BJ (cell line): ENCODE results near the gene DPY19L1. TPM values are rescaled to one million over a fixed set of nuclear protein-coding genes. Genes with fewer than 3 reads are reported as not detected.

Experiments
- CTCF ChIA-PET: fragments of 350-600 bp; formaldehyde crosslinking; extraction: SDS; loops from one replicate; lab custom pipeline; 2021; ENCODE audit warnings: antibody characterized with exemption, inconsistent platforms; lab: Yijun Ruan, JAX
- POLR2A ChIA-PET: fragments of 300-600 bp; sonication (Branson Sonifier 250); formaldehyde crosslinking; extraction: SDS; loops from one replicate; lab custom pipeline; 2021; ENCODE audit warnings: antibody characterized with exemption; lab: Charles Lee
- DNase-seq: peaks from one replicate; pipeline ENCODE4 v3.0.0-alpha.2; 2011; ENCODE audit warnings: low read depth
- H3K27me3 ChIP-seq: 2 replicates; pipeline ENCODE4 v1.6.0; 2011; ENCODE audit warnings: low read length; ENCODE audit not compliant: control insufficient read depth, insufficient read depth
- H3K36me3 ChIP-seq: 2 replicates; pipeline ENCODE4 v1.5.1; 2011; ENCODE audit warnings: low read length; ENCODE audit not compliant: control insufficient read depth, insufficient read depth
- H3K4me3 ChIP-seq: 2 replicates; pipeline ENCODE4 v1.5.1; 2011; ENCODE audit warnings: low read depth, mild to moderate bottlenecking, control low read depth, low read length
- polyA plus RNA-seq: library from polyadenylated mRNA; depleted of rRNA; stranded (reverse); fragments of >200 nt; gene quantifications from 2 replicates; pipeline ENCODE4 v1.2.3, GENCODE V29; 2011
- TF ChIP-seq, protein P1 (sequence below): IDR thresholded peaks from 2 replicates; pipeline ENCODE4 v1.5.1; 2011; ENCODE audit warnings: low read depth, mild to moderate bottlenecking, control low read depth, inconsistent platforms, low read length, moderate library complexity; ENCODE audit not compliant: insufficient read depth

Gene DPY19L1
- polyA plus RNA-seq, 1 experiment = 10.2 TPM

DNA sequence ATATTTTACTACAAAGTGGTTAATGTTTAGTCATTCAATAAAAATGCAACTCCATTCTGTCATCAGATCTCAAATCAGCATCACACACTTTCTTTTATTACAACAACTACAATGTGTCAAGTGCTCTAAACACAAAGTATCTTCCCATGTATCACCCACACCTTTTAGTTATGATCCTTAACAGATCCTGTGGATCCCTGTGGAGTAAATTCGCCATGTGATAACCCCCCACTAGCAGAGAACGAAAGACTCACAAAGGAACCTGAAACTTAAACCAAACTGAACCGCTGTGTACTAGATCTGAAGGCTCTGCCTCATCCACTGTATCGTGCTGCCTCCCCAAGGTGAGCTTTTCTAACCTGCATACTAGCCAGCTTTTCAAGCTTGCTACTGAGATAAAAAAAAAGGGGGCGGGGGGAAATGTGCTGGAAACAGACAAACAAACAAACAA, 1.7 kb downstream of the DPY19L1 start:
- POLR2A ChIA-PET = no interaction called here
- TF ChIP-seq, protein P1, sequence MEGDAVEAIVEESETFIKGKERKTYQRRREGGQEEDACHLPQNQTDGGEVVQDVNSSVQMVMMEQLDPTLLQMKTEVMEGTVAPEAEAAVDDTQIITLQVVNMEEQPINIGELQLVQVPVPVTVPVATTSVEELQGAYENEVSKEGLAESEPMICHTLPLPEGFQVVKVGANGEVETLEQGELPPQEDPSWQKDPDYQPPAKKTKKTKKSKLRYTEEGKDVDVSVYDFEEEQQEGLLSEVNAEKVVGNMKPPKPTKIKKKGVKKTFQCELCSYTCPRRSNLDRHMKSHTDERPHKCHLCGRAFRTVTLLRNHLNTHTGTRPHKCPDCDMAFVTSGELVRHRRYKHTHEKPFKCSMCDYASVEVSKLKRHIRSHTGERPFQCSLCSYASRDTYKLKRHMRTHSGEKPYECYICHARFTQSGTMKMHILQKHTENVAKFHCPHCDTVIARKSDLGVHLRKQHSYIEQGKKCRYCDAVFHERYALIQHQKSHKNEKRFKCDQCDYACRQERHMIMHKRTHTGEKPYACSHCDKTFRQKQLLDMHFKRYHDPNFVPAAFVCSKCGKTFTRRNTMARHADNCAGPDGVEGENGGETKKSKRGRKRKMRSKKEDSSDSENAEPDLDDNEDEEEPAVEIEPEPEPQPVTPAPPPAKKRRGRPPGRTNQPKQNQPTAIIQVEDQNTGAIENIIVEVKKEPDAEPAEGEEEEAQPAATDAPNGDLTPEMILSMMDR = no peak
- no peak for DNase-seq
- CTCF ChIA-PET = no interaction called here
- Histone ChIP-seq H3K36me3 (no peaks in the 10 kb centered on the region), H3K4me3 (0 out of 2 replicates have a peak overlapping the region, but pooled peaks have one; percentile 5), H3K27me3 (no peaks in the 10 kb centered on the region)

GRCh38 chr7:35032166-35032565, 5.1 kb downstream of the DPY19L1 start:
- DNase-seq = no peak

GRCh38 chr7:35030848-35031247, 6.4 kb downstream of the DPY19L1 start:
- no peak overlapping the region for H3K4me3 ChIP-seq
- TF ChIP-seq, protein P1 = no peak
- no peak for DNase-seq
- POLR2A ChIA-PET = no interaction called here
- no peaks in the 10 kb centered on the region for H3K36me3 ChIP-seq
- CTCF ChIA-PET = no interaction called here
- H3K27me3 ChIP-seq = no peaks in the 10 kb centered on the region

More at GRCh38 chr7:35032166-35032565, 5.1 kb downstream of the DPY19L1 start:
- Histone ChIP-seq H3K4me3 (no peak overlapping the region), H3K27me3 (no peaks in the 10 kb centered on the region), H3K36me3 (no peaks in the 10 kb centered on the region)
- TF ChIP-seq, protein P1 = no peak
- CTCF ChIA-PET = no interaction called here
- POLR2A ChIA-PET = no interaction called here

DNA sequence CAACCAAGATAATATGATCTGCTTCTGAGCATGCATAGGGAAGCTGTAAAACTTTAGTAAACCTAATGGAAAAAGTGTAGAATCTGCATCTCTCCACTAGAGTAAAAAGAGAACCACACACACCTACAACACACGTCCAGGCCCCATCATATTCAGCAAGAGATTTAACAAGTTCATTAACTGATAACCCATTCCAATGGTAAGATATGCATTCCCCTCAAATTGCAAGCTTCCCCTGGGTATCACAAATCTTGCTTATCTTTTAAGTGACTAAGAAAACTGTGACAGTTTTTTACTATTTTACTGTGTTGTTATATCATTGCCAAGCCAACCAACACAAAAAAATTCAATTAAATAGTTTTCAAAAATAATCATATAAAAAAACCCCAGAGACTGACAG, 8.0 kb downstream of the DPY19L1 start:
- POLR2A ChIA-PET = interaction anchor here (0.6 kb wide), 1 partner anchor 1454 kb away, joined by 7 read pairs; no protein-coding TSS in a partner anchor

GRCh38 chr7:35026150-35026549, 11.1 kb downstream of the DPY19L1 start:
- POLR2A ChIA-PET = no interaction called here
- CTCF ChIA-PET = no interaction called here
- no peak for DNase-seq
- Histone ChIP-seq H3K4me3 (no peak overlapping the region), H3K27me3 (no peaks in the 10 kb centered on the region), H3K36me3 (no peaks in the 10 kb centered on the region)
- TF ChIP-seq, protein P1 = no peak

More for the DNA sequence above, 8.0 kb downstream of the DPY19L1 start:
- CTCF ChIA-PET = no interaction called here
- Histone ChIP-seq H3K27me3 (no peaks in the 10 kb centered on the region), H3K36me3 (no peaks in the 10 kb centered on the region), H3K4me3 (no peak overlapping the region)
- DNase-seq = no peak
- TF ChIP-seq, protein P1 = no peak
